Measurements from ENCODE around the gene DEAF1.
A peak's percentile ranks its signal among the peaks of the same experiment; 100 is the strongest.
"Not testable (repeated sequence)": the region's sequence is repeated elsewhere in the genome, so short reads cannot be mapped to it uniquely, and the experiment has no call there.

Gene DEAF1

GRCh38 chr11:694563-695287 lies at the start of gene DEAF1:
DEAF1 (minus strand) TSS chr11:695222; CDS start chr11:695047, 175 bp downstream.
- peak; percentile 97 for DNase-seq (ENCODE audit: low read depth)

GRCh38 chr11:742571-743201 lies 47.7 kb upstream of the DEAF1 start:
- no peak for DNase-seq (ENCODE audit: low read depth)

DNA sequence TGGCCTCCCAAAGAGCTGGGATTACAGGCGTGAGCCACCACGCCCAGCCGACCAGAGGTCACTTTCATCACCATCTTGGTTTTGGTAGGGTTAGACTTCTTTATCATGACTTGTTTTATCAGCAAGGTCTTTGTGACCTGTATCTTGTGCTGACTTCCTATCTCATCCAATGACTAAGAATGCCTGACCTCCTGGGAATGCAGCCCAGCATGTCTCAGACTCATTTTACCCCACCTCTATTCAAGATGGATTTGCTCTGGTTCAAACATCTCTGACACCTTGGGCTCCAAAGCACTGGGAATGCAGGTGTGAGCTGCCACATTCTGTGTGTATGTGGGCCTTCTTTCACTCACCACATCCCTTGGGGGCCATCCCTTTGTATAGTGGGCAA lies 47.1 kb upstream of the DEAF1 start:
- no peak for DNase-seq (ENCODE audit: low read depth)

- DNase-seq (ENCODE audit: low read depth), result not testable (repeated sequence)
Observed at GRCh38 chr11:737899-738298, 42.9 kb upstream of the DEAF1 start.

GRCh38 chr11:737366-737765 lies 42.3 kb upstream of the DEAF1 start:
- DNase-seq (ENCODE audit: low read depth), result no peak

GRCh38 chr11:734541-734940 lies 39.5 kb upstream of the DEAF1 start:
- DNase-seq (ENCODE audit: low read depth), result not testable (repeated sequence)

- DNase-seq (ENCODE audit: low read depth), result no peak
Observed at GRCh38 chr11:733072-733471, 38.0 kb upstream of the DEAF1 start.

DNA sequence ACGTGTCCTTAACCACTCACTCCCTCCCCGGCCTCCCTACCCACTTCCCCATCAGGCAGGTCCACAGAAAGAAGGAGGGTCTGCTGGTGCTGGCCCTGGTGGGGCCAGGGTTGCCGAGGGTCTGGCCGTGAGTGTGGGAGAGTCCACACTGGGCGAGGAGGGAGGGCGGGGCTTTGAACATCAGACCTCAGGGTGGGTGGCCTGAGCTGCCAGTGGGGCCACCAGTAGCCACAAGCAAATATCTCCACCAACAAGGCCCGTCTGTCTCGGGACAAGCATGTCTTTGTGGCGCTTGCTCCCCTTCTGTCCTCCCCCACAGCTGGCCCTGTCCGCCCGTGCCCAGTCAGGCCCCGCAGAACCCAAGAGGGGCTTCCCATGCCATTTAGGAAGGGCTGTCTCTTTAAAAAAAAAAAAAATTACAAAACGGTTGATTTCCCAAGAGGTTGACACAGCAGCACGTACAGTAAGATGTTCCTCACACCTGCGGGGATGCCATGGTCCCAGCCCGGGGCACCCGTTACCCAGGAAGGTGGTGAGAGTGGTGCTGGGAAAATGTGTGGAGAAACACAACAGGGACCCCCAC lies 34.6 kb upstream of the DEAF1 start:
- DNase-seq (ENCODE audit: low read depth), result no peak

- no peak for DNase-seq (ENCODE audit: low read depth)
Observed at GRCh38 chr11:728901-729491, 34.0 kb upstream of the DEAF1 start.

DNA sequence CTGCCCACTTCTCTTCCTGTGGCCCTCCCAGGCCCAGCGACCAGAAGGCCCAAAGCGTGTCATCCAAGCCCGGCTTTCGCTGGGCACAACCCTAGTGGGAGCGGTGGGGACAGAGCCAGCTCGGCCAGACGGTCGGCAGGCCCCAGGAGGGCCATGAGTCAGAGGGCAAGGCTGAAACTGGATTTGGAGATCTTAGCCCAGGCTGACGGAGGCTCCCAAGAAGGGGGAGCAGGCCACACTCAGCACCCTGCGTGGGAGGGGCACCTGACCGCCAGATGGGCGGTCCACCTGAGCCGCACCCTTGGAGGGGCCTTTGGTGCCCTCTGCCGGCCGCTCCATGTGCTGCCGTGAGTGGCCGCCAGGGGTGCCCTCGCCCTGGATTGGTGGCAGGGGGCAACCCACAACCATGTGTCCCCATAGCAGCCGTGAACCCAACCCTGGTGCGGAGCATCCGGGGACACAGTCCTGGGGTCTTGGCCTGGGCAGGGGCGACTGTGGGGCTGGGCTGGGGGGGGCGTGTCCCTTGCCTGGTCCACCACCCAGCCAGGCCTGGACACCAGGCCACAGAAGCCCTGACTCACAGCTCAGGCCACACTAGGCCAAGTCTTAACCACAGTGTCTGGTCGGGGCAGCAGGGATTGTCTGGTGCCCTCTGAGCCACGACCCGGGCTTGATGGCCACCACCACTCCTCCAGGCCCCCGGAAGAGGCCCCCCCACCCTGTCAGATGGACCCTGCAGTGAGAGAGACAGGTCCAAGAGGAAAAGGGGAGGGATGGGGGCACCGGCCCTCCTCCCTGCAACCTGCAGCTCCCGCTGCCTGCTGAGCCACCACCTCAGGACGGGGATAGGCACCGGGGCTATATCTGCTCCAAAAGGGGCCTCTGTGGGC lies 33.1 kb upstream of the DEAF1 start:
- DNase-seq (ENCODE audit: low read depth), result peak; percentile 84

- DNase-seq (ENCODE audit: low read depth), result no peak
Observed at GRCh38 chr11:727281-727701, 32.3 kb upstream of the DEAF1 start.

DNA sequence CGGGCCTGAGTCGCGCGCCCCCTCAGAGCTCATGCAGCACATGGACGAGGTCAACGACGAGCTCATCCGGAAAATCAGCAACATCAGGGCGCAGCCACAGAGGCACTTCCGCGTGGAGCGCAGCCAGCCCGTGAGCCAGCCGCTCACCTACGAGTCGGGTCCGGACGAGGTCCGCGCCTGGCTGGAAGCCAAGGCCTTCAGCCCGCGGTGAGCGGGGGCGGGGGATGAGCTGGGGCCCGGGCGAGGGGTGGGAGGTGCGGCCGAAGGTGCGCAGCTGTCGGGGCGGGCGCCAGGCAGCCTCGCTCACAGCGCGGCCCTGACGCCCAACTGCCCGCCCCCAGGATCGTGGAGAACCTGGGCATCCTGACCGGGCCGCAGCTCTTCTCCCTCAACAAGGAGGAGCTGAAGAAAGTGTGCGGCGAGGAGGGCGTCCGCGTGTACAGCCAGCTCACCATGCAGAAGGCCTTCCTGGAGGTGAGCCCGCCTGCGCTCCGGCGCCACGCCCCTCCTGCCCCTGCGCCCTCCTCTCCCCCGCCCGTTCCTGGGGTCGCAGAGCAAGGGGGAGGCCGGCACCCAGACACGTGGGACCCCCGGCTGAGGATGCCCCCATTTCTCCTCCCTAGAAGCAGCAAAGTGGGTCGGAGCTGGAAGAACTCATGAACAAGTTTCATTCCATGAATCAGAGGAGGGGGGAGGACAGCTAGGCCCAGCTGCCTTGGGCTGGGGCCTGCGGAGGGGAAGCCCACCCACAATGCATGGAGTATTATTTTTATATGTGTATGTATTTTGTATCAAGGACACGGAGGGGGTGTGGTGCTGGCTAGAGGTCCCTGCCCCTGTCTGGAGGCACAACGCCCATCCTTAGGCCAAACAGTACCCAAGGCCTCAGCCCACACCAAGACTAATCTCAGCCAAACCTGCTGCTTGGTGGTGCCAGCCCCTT lies 31.5 kb upstream of the DEAF1 start:
- peak; percentile 27 for DNase-seq (ENCODE audit: low read depth)

GRCh38 chr11:725624-726202 lies 30.7 kb upstream of the DEAF1 start:
- no peak for DNase-seq (ENCODE audit: low read depth)

DNA sequence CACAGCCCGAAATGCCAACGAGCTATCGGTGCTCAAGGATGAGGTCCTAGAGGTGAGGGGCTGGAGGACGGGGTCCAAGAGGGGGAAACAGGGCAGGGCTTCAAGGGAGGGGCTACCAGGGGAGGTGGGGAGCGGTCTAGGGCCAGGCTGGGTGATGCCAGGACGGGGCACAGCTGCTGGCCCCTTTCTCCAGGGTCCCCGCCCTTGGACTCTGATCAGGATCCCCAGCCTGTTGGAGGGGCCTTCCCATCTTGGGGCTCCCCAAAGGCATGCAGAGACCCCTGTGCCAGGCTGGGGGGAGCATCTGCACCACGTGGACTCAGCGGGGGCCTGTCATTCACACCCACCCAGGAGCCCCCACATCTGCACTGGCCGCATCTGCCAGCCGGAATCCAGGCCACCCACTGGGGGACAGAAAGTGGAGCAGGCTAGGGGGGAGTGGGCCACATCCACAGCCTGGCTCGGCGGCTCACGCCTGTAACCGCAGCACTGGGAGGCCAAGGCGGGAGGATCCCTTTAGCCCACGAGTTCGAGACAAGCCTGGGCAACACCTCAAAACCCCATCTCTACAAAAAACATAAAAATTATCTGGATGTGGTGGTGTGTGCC lies 29.9 kb upstream of the DEAF1 start:
- DNase-seq (ENCODE audit: low read depth), result no peak

- no peak for DNase-seq (ENCODE audit: low read depth)
Observed at GRCh38 chr11:724049-724777, 29.2 kb upstream of the DEAF1 start.

GRCh38 chr11:723120-723883 lies 28.3 kb upstream of the DEAF1 start:
- DNase-seq (ENCODE audit: low read depth), result peak; percentile 68

DNA sequence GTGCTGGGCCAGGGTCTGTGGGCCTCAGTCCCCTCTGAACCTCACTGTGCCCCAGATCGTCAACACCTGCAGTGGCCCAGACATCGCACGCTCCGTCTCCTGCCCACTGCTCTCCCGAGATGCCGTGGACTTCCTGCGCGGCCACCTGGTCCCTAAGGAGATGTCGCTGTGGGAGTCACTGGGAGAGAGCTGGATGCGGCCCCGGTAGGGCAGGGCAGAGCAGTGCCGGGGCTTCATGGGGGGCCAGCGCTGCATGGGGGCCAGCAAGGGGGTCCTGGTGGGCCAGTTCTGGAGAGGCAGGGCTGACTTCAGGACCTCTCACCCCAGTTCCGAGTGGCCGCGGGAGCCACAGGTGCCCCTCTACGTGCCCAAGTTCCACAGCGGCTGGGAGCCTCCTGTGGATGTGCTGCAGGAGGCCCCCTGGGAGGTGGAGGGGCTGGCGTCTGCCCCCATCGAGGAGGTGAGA lies 27.4 kb upstream of the DEAF1 start:
- DNase-seq (ENCODE audit: low read depth), result no peak

GRCh38 chr11:721741-722345 lies 26.8 kb upstream of the DEAF1 start:
- no peak for DNase-seq (ENCODE audit: low read depth)
